Measurements from ENCODE around the gene PPIL6.
A peak's percentile ranks its signal among the peaks of the same experiment; 100 is the strongest.

The PPIL6 gene

DNA sequence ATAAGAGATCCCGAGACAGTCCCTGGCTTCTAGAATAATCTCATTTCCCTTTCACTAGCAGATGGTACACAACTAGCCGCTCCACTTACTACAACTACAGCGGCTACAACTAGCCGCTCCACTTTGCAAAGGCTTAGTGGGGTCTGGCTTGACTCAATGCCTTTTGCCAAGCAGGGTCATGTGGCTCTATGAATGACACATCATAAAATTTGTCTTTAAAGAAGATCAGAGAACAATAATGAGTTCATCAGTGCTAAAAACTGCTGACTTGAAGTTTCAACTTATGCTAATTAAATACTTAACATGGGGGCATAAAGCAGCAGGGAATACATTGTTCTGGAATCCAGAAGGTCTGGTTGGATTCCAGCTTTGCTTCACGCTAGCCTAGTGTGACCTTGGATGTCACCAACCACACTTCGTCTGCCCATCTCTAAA lies 17.2 kb upstream of the PPIL6 start:
- H3K4me1 Mint-ChIP-seq (ENCODE audit: low read depth) = peaks cover 52% of the 10 kb centered on the region
- H3K36me3 Mint-ChIP-seq (ENCODE audit: low read depth) = peaks cover 24% of the 10 kb centered on the region
- peak overlapping the region; percentile 55 for H3K27ac Mint-ChIP-seq
- H3K9me3 Mint-ChIP-seq = no peaks in the 10 kb centered on the region
- H3K27me3 Mint-ChIP-seq (ENCODE audit: low read depth) = no peaks in the 10 kb centered on the region
- no peak overlapping the region for H3K4me3 Mint-ChIP-seq

DNA sequence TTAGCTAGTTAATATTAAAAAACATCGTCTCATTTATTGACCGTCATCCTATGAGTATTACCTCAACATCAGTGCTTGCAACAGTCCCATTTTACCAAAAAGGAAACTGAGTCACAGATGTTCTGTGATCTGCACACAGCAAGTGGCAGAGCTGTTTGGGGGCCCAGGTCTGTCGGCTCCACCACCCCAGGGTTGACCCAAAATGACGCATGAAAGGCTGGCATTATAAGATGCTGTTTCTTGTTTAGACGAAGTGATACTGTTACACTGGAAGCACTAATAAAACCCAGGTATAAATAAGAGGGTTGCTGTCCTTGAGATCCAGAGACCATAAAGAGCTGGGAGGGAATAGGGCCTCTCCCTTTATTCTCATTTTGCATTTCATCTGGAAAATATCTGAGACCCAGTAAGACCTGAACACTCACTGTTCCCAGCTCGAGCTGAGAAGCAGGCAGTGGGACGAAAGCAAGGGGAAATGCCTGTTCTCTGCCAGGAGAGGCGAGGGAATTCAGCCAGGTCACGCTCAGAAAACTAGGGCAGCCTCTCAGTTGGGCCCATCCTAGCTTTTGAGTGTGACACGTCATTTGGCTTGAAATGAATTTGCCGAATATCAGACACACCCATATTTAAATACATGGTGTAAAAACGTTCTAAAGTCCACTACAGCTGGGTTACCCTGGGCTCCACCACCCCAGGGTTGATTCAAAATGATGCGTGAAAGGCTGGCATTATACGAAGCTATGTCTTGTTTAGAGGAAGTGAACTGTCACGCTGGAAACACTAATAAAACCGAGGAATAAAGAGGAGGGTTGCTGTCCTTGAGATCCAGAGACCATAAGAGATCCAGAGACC lies 16.5 kb upstream of the PPIL6 start:
- Mint-ChIP-seq H3K36me3 (ENCODE audit: low read depth) (peaks cover 19% of the 10 kb centered on the region), H3K27ac (peak overlapping the region; percentile 55)

DNA sequence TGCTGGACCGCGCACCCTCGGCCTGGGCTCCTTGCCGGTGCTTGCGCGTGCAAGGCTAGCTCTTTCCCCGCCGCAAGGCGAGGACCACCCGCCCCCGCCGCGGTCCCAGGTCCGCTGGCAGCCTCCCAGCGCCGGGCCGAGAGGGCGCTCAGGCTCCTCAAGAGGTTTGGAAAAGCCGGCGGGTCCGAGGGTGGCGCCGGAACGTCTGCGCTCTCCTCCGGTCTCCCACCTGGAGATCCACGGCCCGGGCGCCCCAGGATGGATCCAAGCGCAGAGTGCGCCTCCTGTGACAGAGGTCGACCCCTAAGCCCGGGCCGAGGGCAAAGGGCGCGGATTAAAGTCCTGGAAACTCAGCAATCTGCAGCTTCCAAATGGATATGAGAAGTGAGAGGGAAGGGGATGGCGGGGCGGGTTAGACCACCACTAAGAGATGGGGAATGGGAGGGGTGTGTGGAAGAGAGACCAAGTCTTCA lies 15.7 kb upstream of the PPIL6 start:
- Mint-ChIP-seq H3K4me3 (peak overlapping the region; percentile 49), H3K9me3 (no peaks in the 10 kb centered on the region), H3K27me3 (ENCODE audit: low read depth) (no peaks in the 10 kb centered on the region), H3K36me3 (ENCODE audit: low read depth) (peaks cover 16% of the 10 kb centered on the region), H3K27ac (peak overlapping the region; percentile 26), H3K4me1 (ENCODE audit: low read depth) (peaks cover 52% of the 10 kb centered on the region)

More for the DNA sequence above, 16.5 kb upstream of the PPIL6 start:
- no peaks in the 10 kb centered on the region for H3K27me3 Mint-ChIP-seq (ENCODE audit: low read depth)
- H3K4me3 Mint-ChIP-seq = peak overlapping the region; percentile 49
- no peaks in the 10 kb centered on the region for H3K9me3 Mint-ChIP-seq
- H3K4me1 Mint-ChIP-seq (ENCODE audit: low read depth) = peaks cover 52% of the 10 kb centered on the region

DNA sequence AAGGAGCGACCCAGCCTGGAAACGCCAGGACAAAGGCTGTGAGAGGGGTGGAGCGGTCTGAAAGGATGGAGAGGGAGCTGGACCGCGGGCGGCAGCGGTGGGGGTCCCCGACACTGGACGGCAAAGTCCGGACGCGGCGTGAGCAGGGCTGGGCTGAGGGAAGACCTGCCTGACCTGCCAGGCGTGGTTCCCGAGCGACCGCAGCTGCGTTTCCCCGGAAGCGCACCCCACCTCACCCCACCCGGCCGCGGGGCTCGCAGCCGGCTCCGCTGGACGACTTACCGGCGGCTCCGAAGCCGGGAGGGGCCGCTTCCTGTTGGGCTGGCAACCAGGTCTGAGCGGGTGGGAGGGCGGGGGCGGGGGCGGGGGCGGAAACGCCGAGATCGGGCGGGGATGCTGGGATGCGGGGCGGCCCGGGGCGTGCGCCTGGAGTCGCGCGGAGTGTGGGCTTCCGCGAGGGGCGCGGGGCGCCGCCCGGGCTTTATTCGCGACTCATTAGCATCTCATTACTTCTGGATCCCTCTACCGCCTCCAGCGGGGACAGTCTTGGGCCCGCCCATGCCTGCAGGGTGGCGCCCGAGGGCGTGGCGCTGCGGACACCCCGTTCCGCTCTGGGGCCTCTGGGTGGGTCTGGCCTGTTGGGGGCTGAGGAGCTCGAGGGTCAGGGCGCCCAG lies 15.1 kb upstream of the PPIL6 start, which contains the start of gene MICAL1:
Gene MICAL1 (minus strand): TSS at position 336 of the 674 bp plus-strand sequence. CDS start 1,576 bp downstream, outside the sequence.
- Mint-ChIP-seq H3K4me1 (ENCODE audit: low read depth) (peaks cover 54% of the 10 kb centered on the region), H3K4me3 (peak within 1 kb of the TSS; percentile 97)

DNA sequence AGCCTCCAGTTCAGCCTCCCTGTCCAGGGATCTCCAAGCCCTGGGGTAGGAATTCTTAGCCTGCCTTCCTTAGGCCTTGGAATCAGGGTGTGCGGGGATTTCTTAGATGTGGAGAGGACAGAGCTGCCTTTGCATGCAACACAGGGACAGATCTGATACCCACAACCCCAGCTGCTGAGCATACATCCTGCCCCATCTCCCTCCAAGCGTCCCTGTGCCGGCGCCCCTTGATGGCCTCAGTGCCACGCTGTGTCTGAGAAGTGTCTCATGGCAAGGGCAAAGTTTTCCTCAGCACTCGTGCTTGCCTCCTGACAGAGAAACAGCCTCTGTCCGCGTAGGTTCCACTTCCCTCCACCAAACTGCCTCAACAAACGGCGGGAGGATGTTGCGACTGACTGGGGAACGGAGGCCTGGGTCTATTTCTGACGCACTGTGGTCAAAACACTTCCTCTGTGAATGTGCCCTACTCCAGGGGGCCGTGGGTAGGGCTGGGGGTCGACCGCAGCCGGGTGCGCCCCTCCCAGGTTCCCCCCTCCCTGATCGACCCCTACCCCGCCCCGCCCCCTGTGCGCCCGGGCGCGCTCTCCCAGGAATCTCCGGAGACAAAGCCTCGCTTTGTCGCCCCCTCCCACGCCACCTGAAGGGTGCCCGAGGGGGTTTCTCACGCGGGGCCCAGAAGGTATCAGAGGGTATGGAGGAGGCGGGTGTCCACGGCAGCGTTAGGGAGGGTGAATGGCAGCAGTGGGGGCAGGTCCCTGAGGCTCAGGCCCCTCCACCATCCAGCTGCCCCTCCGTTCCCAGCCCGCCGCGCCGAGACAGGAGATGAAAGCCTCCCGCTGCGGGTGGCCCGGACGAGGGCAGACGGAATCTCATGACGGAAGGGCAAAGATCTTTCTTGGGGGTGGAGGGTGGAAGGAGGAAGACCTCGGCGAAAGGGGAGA lies 14.3 kb upstream of the PPIL6 start:
- Mint-ChIP-seq H3K27me3 (ENCODE audit: low read depth) (no peaks in the 10 kb centered on the region), H3K36me3 (ENCODE audit: low read depth) (peaks cover 22% of the 10 kb centered on the region), H3K27ac (peak overlapping the region; percentile 95), H3K9me3 (no peaks in the 10 kb centered on the region), H3K4me3 (peak overlapping the region; percentile 97), H3K4me1 (ENCODE audit: low read depth) (peaks cover 56% of the 10 kb centered on the region)

More for the DNA sequence above, 15.1 kb upstream of the PPIL6 start, which contains the start of gene MICAL1:
- H3K9me3 Mint-ChIP-seq = no peaks in the 10 kb centered on the region
- H3K27me3 Mint-ChIP-seq (ENCODE audit: low read depth) = no peaks in the 10 kb centered on the region
- H3K27ac Mint-ChIP-seq = peak within 1 kb of the TSS; percentile 95
- H3K36me3 Mint-ChIP-seq (ENCODE audit: low read depth) = peaks cover 17% of the 10 kb centered on the region

DNA sequence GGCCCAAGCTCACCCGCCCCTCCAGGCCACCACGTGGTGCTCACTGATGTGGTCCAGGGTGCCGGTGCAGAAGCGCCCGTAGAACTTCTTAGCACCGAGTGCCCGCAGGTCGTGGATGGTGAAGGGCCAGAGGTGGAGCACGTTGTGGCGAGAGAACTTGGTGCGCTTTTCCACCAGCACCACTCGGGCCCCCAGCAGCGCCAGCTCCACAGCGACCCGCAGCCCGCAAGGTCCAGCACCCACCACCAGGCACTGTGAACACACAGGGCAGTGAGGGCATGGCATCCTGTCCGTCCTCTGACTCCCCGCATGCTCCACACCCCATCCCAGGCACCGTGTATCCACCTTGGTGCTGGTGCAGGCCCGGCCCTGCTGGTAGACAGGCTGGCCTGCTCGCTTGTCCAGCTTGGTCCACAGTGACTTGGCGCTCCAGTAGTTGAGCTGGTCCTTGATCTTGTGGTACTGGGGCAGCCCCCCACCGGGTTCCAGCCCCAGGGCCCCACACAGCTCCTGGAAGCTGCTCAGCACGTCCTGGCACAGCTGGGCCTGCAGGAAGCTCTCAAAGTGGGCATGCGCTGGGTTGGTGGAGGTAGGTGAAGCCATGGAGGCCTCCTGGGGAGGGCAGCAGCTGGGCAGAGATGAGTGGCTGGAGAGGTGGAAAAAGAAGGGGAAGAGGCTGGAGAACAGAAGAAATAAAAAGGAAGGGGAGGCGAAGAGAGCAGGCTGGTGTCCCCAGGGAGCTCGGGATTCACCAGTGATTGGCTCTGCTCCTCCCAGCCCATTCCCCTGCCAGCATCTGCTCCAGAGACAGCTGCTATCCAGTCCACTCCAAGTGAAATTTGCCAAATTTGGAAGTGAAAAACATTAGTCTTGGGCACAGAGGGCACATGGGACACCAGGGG lies 13.4 kb upstream of the PPIL6 start:
- Mint-ChIP-seq H3K36me3 (ENCODE audit: low read depth) (peaks cover 23% of the 10 kb centered on the region), H3K4me1 (ENCODE audit: low read depth) (peaks cover 53% of the 10 kb centered on the region), H3K27ac (peak overlapping the region; percentile 92), H3K4me3 (peak overlapping the region; percentile 97), H3K9me3 (no peaks in the 10 kb centered on the region), H3K27me3 (ENCODE audit: low read depth) (no peaks in the 10 kb centered on the region)

DNA sequence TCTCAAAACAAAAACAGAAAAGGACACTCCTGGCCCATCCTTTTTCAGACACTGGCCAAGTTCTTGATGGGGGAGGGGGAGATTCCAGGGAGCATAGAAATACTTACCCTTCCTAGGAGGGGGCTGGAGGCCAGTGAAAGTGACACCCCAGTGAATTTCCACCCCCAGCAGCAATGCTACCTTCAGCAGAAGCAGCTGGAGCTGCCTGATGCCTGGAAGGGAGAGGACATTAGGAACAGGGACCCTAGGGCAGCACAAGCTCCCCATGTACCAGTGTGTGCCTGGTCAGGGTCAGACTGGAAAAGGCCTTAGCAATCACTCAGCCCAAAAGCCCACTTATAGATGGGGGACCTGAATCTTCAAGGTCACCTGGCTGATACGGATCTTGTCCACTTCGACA lies 12.7 kb upstream of the PPIL6 start:
- no peak overlapping the region for H3K4me3 Mint-ChIP-seq
- H3K9me3 Mint-ChIP-seq = no peaks in the 10 kb centered on the region
- H3K4me1 Mint-ChIP-seq (ENCODE audit: low read depth) = peaks cover 54% of the 10 kb centered on the region
- H3K36me3 Mint-ChIP-seq (ENCODE audit: low read depth) = peaks cover 23% of the 10 kb centered on the region
- no peak overlapping the region for H3K27ac Mint-ChIP-seq
- H3K27me3 Mint-ChIP-seq (ENCODE audit: low read depth) = no peaks in the 10 kb centered on the region

DNA sequence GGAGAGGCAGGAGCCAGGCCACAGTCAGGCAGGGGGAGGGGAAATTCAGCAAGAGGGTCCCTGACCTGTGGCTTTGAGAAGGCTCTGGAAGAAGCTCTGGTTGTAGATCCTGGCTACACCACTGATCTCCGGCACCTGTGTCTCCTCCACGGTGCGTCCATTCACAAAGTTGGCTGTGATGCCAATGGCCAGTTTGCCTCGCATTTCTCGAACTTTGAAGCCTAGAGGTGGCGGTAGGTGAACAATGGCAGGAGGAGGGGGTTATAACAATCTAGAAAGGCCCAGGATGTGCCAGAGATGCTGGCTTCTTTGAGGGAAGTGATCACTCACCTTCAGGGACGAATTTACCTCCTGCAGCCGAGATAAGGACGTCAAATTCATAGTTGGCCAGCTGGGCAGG lies 11.8 kb upstream of the PPIL6 start:
- Mint-ChIP-seq H3K27ac (no peak overlapping the region), H3K4me3 (peak overlapping the region; percentile 31), H3K36me3 (ENCODE audit: low read depth) (peaks cover 23% of the 10 kb centered on the region), H3K4me1 (ENCODE audit: low read depth) (peaks cover 46% of the 10 kb centered on the region), H3K9me3 (no peaks in the 10 kb centered on the region), H3K27me3 (ENCODE audit: low read depth) (no peaks in the 10 kb centered on the region)

DNA sequence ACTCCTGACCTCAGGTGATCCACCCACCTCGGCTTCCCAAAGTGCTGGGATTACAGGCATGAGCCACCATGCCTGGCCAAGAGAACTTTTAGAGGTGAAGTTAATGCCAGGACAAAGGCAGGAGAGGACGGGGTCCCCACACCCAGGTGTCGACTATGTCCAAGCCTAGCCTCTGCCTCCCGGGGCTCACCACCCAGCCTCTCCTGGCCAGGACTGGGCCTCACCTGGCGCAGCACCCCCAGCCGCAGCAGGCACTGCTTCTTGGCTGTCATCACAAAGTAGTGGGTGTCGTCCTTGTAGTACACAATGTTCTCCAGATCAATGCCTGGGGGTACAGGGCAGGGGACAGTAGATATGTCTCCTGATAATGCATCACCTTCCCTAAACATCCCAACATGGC lies 10.9 kb upstream of the PPIL6 start:
- no peaks in the 10 kb centered on the region for H3K9me3 Mint-ChIP-seq
- H3K4me1 Mint-ChIP-seq (ENCODE audit: low read depth) = peaks cover 42% of the 10 kb centered on the region
- H3K27ac Mint-ChIP-seq = no peak overlapping the region
- peaks cover 29% of the 10 kb centered on the region for H3K36me3 Mint-ChIP-seq (ENCODE audit: low read depth)
- no peaks in the 10 kb centered on the region for H3K27me3 Mint-ChIP-seq (ENCODE audit: low read depth)
- no peak overlapping the region for H3K4me3 Mint-ChIP-seq

DNA sequence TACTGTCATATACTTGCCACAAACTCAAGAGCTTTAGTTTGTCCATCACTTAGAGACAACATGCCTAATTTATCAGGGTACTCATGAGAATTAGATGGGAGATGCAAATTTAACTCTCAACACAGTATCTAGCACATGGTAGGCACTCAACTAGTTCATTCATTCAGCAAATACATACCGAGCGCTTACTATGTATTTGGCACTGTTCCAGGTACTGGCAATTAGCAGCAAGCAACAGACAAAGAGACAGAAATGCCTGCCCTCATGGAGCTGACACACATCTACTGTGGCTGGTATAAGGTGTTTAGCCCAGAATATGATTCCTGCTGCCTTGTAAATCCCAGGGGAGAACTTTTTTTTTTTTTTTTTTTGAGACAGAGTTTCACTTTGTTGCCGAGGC lies 10.4 kb upstream of the PPIL6 start:
- H3K9me3 Mint-ChIP-seq = no peaks in the 10 kb centered on the region
- peak overlapping the region; percentile 49 for H3K27ac Mint-ChIP-seq
- H3K4me1 Mint-ChIP-seq (ENCODE audit: low read depth) = peaks cover 42% of the 10 kb centered on the region
- H3K27me3 Mint-ChIP-seq (ENCODE audit: low read depth) = no peaks in the 10 kb centered on the region
- H3K36me3 Mint-ChIP-seq (ENCODE audit: low read depth) = peaks cover 32% of the 10 kb centered on the region
- H3K4me3 Mint-ChIP-seq = no peak overlapping the region

DNA sequence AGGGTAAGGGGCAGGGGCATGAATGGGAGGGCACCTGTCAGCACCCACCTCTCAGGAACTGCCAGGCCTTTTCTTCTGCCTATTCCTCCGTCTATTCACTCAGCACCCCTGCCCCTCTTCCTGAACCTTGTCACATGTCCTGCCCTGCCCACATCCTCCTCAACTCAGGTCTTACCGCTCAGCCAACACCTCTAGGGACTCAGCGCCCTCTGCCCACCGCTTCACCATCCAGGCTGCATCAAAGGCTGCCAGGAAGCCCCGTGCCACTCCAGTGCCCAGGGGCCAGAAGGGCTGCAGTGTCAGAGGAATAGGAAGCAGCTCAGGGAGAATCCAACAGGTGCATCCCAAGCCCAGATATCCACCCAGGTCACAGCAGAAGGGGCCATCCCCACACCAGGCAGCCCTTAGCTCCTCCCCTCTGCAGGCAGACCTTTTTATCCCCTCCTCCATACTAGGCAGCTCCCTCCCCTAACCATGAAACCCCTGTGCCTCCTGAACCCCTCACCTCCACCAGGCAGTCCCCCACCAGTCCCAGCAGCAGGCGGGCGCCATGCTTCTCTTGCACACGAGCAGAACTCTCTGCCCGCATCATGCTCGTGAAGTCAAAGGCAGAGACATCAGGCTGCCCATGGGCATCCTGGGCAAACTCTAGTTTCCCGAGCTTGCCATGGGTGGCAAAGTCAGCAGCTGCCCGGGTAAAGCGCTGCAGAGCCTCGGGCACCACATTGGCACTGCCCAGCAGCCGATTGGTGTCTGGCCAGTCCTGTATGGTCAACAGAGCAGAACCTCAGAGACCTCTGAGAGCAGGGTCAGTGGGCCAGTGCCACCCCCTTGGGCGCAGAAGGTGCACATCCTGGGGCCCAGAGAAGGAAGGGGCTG lies 9.6 kb upstream of the PPIL6 start:
- Mint-ChIP-seq H3K27me3 (ENCODE audit: low read depth) (no peaks in the 10 kb centered on the region), H3K36me3 (ENCODE audit: low read depth) (peaks cover 36% of the 10 kb centered on the region), H3K4me3 (peak overlapping the region; percentile 50), H3K27ac (peak overlapping the region; percentile 85), H3K4me1 (ENCODE audit: low read depth) (peaks cover 42% of the 10 kb centered on the region), H3K9me3 (no peaks in the 10 kb centered on the region)

DNA sequence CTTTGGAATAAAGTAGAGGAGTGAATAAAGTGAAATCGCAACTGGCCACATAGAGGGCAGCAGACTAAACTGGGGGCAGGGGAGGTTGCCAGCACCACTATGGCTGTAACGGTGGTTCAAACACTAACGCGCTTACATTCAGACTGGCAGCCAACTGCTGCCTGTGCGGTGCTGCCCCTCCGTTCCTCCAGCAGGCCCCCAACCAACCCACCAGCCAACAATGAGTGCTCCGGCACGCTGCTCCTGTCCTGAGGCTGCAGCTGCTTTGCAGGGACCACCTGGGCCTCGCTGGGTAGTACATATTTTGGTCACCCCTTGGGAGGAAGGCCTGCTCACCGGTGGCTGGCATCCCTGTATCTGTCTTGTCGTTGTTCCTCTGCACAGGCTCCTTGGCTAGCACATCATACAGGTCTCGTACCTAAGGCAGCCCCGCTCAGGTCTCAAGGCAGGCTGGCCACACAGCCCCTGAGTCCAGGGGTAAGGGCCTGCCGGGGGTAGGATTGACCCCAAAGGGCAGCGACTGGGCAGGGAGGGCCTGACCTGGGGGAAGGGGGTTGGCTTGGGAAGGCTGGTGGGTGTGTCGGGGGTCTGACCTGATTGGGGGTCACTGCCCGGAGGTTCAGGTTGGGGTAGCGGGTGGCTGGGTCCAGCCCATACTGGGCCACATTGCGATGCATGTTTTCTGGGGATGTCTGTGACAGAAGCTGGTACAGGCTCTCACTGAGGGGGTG lies 8.8 kb upstream of the PPIL6 start:
- Mint-ChIP-seq H3K36me3 (ENCODE audit: low read depth) (peaks cover 40% of the 10 kb centered on the region), H3K27ac (peak overlapping the region; percentile 85), H3K4me3 (peak overlapping the region; percentile 40), H3K4me1 (ENCODE audit: low read depth) (peaks cover 38% of the 10 kb centered on the region), H3K9me3 (no peaks in the 10 kb centered on the region), H3K27me3 (ENCODE audit: low read depth) (no peaks in the 10 kb centered on the region)
